GM21723 (cell line): Measurements from ENCODE around the gene FTL.
A peak's percentile ranks its signal among the peaks of the same experiment; 100 is the strongest.
"Not testable (repeated sequence)": the region's sequence is repeated elsewhere in the genome, so short reads cannot be mapped to it uniquely, and the experiment has no call there.

ENCODE experiments used
- ATAC-seq: cut with Tn5 transposase; IDR thresholded peaks from one replicate; pipeline ENCODE4 v1.9.1; 2021; ENCODE audit warnings: mild to moderate bottlenecking, moderate library complexity; ENCODE audit not compliant: unreplicated experiment

The FTL gene

GRCh38 chr19:48965040-48965805 is at the start of gene FTL:
TSS of gene FTL (plus strand) at chr19:48965309. CDS start at chr19:48965508, 199 bp downstream.
- ATAC-seq, result peak; percentile 54

GRCh38 chr19:48915757-48916156 is 49.4 kb upstream of the FTL start:
- no peak for ATAC-seq

GRCh38 chr19:48918071-48918470 is 47.0 kb upstream of the FTL start:
- no peak for ATAC-seq

- ATAC-seq, result no peak
Observed at GRCh38 chr19:48918801-48919247, 46.3 kb upstream of the FTL start.

GRCh38 chr19:48919271-48919670 is 45.8 kb upstream of the FTL start:
- ATAC-seq, result not testable (repeated sequence)

- ATAC-seq, result no peak
Observed at GRCh38 chr19:48920949-48921348, 44.2 kb upstream of the FTL start.

GRCh38 chr19:48921721-48922500 is 43.2 kb upstream of the FTL start:
- no peak for ATAC-seq

- no peak for ATAC-seq
Observed at GRCh38 chr19:48922548-48923490, 42.3 kb upstream of the FTL start.

- no peak for ATAC-seq
Observed at GRCh38 chr19:48925240-48925843, 39.8 kb upstream of the FTL start.

GRCh38 chr19:48925890-48926289 is 39.2 kb upstream of the FTL start:
- not testable (repeated sequence) for ATAC-seq

GRCh38 chr19:48926909-48927308 is 38.2 kb upstream of the FTL start:
- ATAC-seq, result no peak

- not testable (repeated sequence) for ATAC-seq
Observed at GRCh38 chr19:48927692-48928091, 37.4 kb upstream of the FTL start.

- ATAC-seq, result no peak
Observed at GRCh38 chr19:48928164-48929025, 36.7 kb upstream of the FTL start.

GRCh38 chr19:48933382-48933932 is 31.7 kb upstream of the FTL start, which contains the start of gene DHDH:
TSS of gene DHDH (plus strand) at chr19:48933699. CDS start at chr19:48933722, 23 bp downstream.
- no peak for ATAC-seq

- ATAC-seq, result no peak
Observed at GRCh38 chr19:48934837-48935236, 30.3 kb upstream of the FTL start.

- no peak for ATAC-seq
Observed at GRCh38 chr19:48935864-48936263, 29.2 kb upstream of the FTL start.

GRCh38 chr19:48938256-48938655 is 26.9 kb upstream of the FTL start:
- ATAC-seq, result no peak

- ATAC-seq, result no peak
Observed at GRCh38 chr19:48940902-48941301, 24.2 kb upstream of the FTL start.

GRCh38 chr19:48943081-48943480 is 22.0 kb upstream of the FTL start:
- no peak for ATAC-seq
